SK-N-SH treated with all-trans-retinoic acid at 6 μM for 48 hours (cell line): ENCODE measurements around the gene SIL1.

ENCODE experiments used
- CSDC2 ChIP-seq: fragments of 250-450 bp; sonication (Bioruptor Pico); IDR thresholded peaks from 2 replicates; pipeline ENCODE4 v1.5.0; 2020; ENCODE audit warnings: mild to moderate bottlenecking, moderate library complexity
- ESRRG ChIP-seq: fragments of 250-450 bp; sonication (Bioruptor Pico); IDR thresholded peaks from 2 replicates; pipeline ENCODE4 v1.6.1; 2021; ENCODE audit warnings: mild to moderate bottlenecking
- GLIS3 ChIP-seq: fragments of 250-450 bp; sonication (Bioruptor Pico); IDR thresholded peaks from 2 replicates; pipeline ENCODE4 v1.5.0; 2020; ENCODE audit warnings: mild to moderate bottlenecking, moderate library complexity
- OSR1 ChIP-seq: fragments of 250-450 bp; sonication (Bioruptor Pico); IDR thresholded peaks from 2 replicates; pipeline ENCODE4 v1.8.0; 2022; ENCODE audit warnings: moderate library complexity, mild to moderate bottlenecking, inconsistent platforms
- RARB ChIP-seq: fragments of 250-450 bp; sonication (Bioruptor Pico); IDR thresholded peaks from 2 replicates; pipeline ENCODE4 v1.8.0; 2021; ENCODE audit warnings: mild to moderate bottlenecking, moderate library complexity
- ZFP3 ChIP-seq: fragments of 250-450 bp; sonication (Bioruptor Pico); IDR thresholded peaks from 2 replicates; pipeline ENCODE4 v1.5.0; 2020; ENCODE audit warnings: mild to moderate bottlenecking, moderate library complexity
- ZNF565 ChIP-seq: fragments of 450-650 bp; formaldehyde crosslinking; conservative IDR thresholded peaks from 2 replicates; pipeline ENCODE4 v1.5.0; 2020; ENCODE audit warnings: low read depth, mild to moderate bottlenecking, moderate library complexity
- TF ChIP-seq, protein P1 (sequence below): fragments of 250-450 bp; sonication (Bioruptor Pico); IDR thresholded peaks from 2 replicates; pipeline ENCODE4 v1.5.1; 2020; ENCODE audit warnings: low read depth, mild to moderate bottlenecking, moderate library complexity
- TF ChIP-seq, protein P2 (sequence below): fragments of 250-450 bp; sonication (Bioruptor Pico); IDR thresholded peaks from 2 replicates; pipeline ENCODE4 v1.5.0; 2020; ENCODE audit warnings: mild to moderate bottlenecking, moderate library complexity
- TF ChIP-seq, protein P3 (sequence below): fragments of 250-450 bp; sonication (Bioruptor Pico); IDR thresholded peaks from 2 replicates; pipeline ENCODE4 v1.8.0; 2020; ENCODE audit warnings: mild to moderate bottlenecking, moderate library complexity, borderline replicate concordance

DNA sequence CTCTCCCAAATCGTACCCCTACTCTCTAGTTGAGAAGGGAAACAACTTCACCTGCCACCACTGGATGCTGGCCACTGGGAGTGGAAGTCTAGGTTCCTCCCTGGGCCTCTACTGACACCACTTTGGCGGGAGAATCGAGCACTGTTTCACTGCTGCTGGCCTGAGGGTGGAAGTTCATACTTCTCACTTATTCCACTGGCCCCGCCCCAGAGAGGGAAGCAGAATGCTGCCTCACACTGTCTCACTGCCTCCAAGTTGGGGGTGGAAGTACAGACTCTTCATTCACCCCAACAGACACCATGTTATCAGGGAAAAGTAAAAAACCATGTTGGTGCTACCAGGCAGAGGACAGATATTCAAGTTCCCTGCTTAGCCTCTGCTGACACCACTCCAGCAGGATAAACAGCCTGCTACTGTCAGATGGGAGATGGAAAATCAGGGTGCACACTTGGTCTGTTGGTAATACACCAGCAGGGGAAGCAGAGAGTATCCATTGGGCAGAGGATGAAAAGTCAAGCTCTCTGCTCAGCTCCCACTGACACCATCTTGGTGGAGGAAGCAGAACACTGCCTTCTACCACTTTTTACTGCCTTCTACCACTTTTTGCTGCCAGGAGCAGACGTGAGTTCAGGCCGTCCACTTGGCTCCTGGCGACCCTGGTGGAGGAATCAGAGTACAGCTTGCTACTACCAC, 159.4 kb downstream of the SIL1 start:
- TF ChIP-seq, protein P1, sequence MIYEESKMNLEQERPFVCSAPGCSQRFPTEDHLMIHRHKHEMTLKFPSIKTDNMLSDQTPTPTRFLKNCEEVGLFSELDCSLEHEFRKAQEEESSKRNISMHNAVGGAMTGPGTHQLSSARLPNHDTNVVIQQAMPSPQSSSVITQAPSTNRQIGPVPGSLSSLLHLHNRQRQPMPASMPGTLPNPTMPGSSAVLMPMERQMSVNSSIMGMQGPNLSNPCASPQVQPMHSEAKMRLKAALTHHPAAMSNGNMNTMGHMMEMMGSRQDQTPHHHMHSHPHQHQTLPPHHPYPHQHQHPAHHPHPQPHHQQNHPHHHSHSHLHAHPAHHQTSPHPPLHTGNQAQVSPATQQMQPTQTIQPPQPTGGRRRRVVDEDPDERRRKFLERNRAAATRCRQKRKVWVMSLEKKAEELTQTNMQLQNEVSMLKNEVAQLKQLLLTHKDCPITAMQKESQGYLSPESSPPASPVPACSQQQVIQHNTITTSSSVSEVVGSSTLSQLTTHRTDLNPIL (CRISPR knock-in tag), result no peak
- TF ChIP-seq, protein P2, sequence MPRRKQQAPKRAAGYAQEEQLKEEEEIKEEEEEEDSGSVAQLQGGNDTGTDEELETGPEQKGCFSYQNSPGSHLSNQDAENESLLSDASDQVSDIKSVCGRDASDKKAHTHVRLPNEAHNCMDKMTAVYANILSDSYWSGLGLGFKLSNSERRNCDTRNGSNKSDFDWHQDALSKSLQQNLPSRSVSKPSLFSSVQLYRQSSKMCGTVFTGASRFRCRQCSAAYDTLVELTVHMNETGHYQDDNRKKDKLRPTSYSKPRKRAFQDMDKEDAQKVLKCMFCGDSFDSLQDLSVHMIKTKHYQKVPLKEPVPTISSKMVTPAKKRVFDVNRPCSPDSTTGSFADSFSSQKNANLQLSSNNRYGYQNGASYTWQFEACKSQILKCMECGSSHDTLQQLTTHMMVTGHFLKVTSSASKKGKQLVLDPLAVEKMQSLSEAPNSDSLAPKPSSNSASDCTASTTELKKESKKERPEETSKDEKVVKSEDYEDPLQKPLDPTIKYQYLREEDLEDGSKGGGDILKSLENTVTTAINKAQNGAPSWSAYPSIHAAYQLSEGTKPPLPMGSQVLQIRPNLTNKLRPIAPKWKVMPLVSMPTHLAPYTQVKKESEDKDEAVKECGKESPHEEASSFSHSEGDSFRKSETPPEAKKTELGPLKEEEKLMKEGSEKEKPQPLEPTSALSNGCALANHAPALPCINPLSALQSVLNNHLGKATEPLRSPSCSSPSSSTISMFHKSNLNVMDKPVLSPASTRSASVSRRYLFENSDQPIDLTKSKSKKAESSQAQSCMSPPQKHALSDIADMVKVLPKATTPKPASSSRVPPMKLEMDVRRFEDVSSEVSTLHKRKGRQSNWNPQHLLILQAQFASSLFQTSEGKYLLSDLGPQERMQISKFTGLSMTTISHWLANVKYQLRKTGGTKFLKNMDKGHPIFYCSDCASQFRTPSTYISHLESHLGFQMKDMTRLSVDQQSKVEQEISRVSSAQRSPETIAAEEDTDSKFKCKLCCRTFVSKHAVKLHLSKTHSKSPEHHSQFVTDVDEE (CRISPR knock-in tag), result no peak
- no peak for TF ChIP-seq ZNF565 (CRISPR knock-in tag)
- TF ChIP-seq ZFP3 (CRISPR knock-in tag), result no peak
- TF ChIP-seq CSDC2 (CRISPR knock-in tag), result no peak
- no peak for TF ChIP-seq ESRRG (CRISPR knock-in tag)
- no peak for TF ChIP-seq RARB (CRISPR knock-in tag)
- no peak for TF ChIP-seq OSR1 (CRISPR knock-in tag)
- TF ChIP-seq GLIS3, result no peak
- TF ChIP-seq, protein P3, sequence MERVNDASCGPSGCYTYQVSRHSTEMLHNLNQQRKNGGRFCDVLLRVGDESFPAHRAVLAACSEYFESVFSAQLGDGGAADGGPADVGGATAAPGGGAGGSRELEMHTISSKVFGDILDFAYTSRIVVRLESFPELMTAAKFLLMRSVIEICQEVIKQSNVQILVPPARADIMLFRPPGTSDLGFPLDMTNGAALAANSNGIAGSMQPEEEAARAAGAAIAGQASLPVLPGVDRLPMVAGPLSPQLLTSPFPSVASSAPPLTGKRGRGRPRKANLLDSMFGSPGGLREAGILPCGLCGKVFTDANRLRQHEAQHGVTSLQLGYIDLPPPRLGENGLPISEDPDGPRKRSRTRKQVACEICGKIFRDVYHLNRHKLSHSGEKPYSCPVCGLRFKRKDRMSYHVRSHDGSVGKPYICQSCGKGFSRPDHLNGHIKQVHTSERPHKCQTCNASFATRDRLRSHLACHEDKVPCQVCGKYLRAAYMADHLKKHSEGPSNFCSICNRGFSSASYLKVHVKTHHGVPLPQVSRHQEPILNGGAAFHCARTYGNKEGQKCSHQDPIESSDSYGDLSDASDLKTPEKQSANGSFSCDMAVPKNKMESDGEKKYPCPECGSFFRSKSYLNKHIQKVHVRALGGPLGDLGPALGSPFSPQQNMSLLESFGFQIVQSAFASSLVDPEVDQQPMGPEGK (CRISPR knock-in tag), result no peak
